ENCODE measurements around the gene MBD3L3.
"Not testable (repeated sequence)": the region's sequence is repeated elsewhere in the genome, so short reads cannot be mapped to it uniquely, and the experiment has no call there.

MBD3L3 gene

DNA sequence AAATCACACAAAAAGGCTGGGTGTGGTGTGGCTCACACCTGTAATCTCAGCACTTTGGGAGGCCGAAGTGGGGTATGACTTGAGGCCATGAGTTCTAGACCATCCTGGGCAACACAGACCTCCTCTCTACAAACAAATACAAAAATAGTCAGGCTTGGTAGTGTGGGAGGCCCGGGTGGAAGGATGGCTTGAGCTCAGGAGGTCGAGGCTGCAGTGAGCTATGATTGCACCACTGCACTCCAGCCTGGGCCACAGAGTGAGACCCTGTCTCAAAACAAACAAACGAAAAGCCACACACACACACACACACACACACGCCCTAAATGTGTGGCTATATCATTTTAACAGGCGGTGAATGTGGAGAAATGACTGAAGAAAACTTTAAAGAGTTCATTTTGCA lies 10.1 kb upstream of the MBD3L3 start:
- Histone ChIP-seq H3K18ac (ENCODE audit: low read length) (no peak overlapping the region), H4K5ac (ENCODE audit: low read length) (no peak overlapping the region), H3K27me3 (ENCODE audit: insufficient read depth, low read length, poor library complexity) (no peaks in the 10 kb centered on the region), H2BK15ac (replicated peaks; ENCODE audit: low read depth) (no peak overlapping the region), H3K79me2 (ENCODE audit: control insufficient read depth, insufficient read depth, low read length) (peaks cover 1% of the 10 kb centered on the region), H2AK5ac (ENCODE audit: low read length) (no peak overlapping the region), H3K27ac (ENCODE audit: low read depth, low read length) (no peak overlapping the region), H2BK5ac (ENCODE audit: low read length) (no peak overlapping the region), H3K79me1 (ENCODE audit: low read length) (peaks cover 1% of the 10 kb centered on the region), H4K8ac (ENCODE audit: low read depth, low read length) (no peak overlapping the region), H3K56ac (ENCODE audit: low read length) (no peak overlapping the region), H3K4ac (ENCODE audit: low read depth, low read length) (no peak overlapping the region), H3K4me1 (ENCODE audit: control insufficient read depth, low read depth, low read length) (no peaks in the 10 kb centered on the region), H3K23ac (ENCODE audit: low read length) (no peak overlapping the region), H3K4me2 (ENCODE audit: low read length) (no peak overlapping the region), H3K9ac (ENCODE audit: low read length) (no peak overlapping the region), H2BK120ac (ENCODE audit: low read depth, low read length) (no peak overlapping the region), H3K4me3 (ENCODE audit: low read length) (no peak overlapping the region), H3K36me3 (ENCODE audit: control insufficient read depth, insufficient read depth, low read length) (peaks cover 2% of the 10 kb centered on the region)
- DNase-seq: no peak
- no CpG with 5 or more reads among the region's 6 CpGs for WGBS (ENCODE audit: extremely low coverage, insufficient coverage, low lambda C conversion rate)

DNA sequence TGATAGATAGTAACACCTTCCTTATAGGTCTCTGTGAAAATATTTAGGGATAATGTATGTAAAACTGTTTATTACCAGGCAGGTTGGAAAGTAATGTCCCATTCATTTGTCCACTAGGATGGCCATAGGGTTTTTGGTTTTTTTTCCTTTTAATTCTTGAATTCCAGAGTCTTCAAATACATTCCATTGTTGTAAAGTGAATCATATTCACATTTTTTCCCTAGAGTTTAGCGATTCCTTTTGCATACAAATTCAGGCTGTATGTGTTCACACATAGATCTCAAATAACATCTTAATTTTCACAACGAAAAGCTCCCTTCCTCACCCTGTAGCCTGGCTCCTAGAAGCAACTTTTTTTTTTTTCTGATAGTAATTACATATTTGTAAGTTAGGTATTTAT lies 9.2 kb upstream of the MBD3L3 start:
- no peak overlapping the region for H4K5ac ChIP-seq (ENCODE audit: low read length)
- no peak overlapping the region for H3K4me3 ChIP-seq (ENCODE audit: low read length)
- H3K79me1 ChIP-seq (ENCODE audit: low read length): peaks cover 1% of the 10 kb centered on the region
- no peak overlapping the region for H2BK15ac ChIP-seq (replicated peaks; ENCODE audit: low read depth)
- peaks cover 2% of the 10 kb centered on the region for H3K36me3 ChIP-seq (ENCODE audit: control insufficient read depth, insufficient read depth, low read length)
- H3K27me3 ChIP-seq (ENCODE audit: insufficient read depth, low read length, poor library complexity): no peaks in the 10 kb centered on the region
- H3K79me2 ChIP-seq (ENCODE audit: control insufficient read depth, insufficient read depth, low read length): peaks cover 1% of the 10 kb centered on the region
- no peak overlapping the region for H3K23ac ChIP-seq (ENCODE audit: low read length)
- H3K4me1 ChIP-seq (ENCODE audit: control insufficient read depth, low read depth, low read length): no peaks in the 10 kb centered on the region
- no peak overlapping the region for H2BK5ac ChIP-seq (ENCODE audit: low read length)
- H3K27ac ChIP-seq (ENCODE audit: low read depth, low read length): no peak overlapping the region
- no peak overlapping the region for H3K18ac ChIP-seq (ENCODE audit: low read length)
- no peak overlapping the region for H3K4ac ChIP-seq (ENCODE audit: low read depth, low read length)
- H3K56ac ChIP-seq (ENCODE audit: low read length): no peak overlapping the region
- WGBS (ENCODE audit: extremely low coverage, insufficient coverage, low lambda C conversion rate): no CpG with 5 or more reads among the region's 2 CpGs
- no peak overlapping the region for H3K9ac ChIP-seq (ENCODE audit: low read length)
- no peak overlapping the region for H2BK120ac ChIP-seq (ENCODE audit: low read depth, low read length)
- no peak for DNase-seq
- no peak overlapping the region for H3K4me2 ChIP-seq (ENCODE audit: low read length)
- H2AK5ac ChIP-seq (ENCODE audit: low read length): no peak overlapping the region
- no peak overlapping the region for H4K8ac ChIP-seq (ENCODE audit: low read depth, low read length)

DNA sequence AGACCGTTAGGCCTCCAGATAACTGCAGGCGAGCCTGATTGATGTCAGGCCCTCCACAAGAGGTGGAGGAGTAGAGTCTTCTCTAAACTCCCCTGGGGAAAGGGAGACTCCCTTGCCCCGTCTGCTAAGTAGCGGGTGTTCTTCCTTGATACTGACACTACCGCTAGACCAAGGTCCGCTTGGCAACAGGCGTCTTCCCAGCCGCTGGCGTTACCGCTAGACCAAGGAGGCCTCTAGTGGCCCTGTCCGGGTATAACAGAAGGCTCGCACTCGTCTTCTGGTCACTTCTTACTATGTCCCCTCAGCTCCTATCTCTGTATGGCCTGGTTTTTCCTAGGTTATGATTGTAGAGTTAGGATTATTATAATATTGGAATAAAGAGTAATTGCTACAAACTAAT lies 8.6 kb upstream of the MBD3L3 start:
- H3K23ac ChIP-seq (ENCODE audit: low read length); H3K27ac ChIP-seq (ENCODE audit: low read depth, low read length); H3K56ac ChIP-seq (ENCODE audit: low read length); H3K18ac ChIP-seq (ENCODE audit: low read length); H4K5ac ChIP-seq (ENCODE audit: low read length); H2AK5ac ChIP-seq (ENCODE audit: low read length); H3K4ac ChIP-seq (ENCODE audit: low read depth, low read length); H3K4me3 ChIP-seq (ENCODE audit: low read length); H3K27me3 ChIP-seq (ENCODE audit: insufficient read depth, low read length, poor library complexity); H3K79me1 ChIP-seq (ENCODE audit: low read length); H3K9ac ChIP-seq (ENCODE audit: low read length); H3K79me2 ChIP-seq (ENCODE audit: control insufficient read depth, insufficient read depth, low read length); H2BK15ac ChIP-seq (replicated peaks; ENCODE audit: low read depth); H2BK120ac ChIP-seq (ENCODE audit: low read depth, low read length); H3K36me3 ChIP-seq (ENCODE audit: control insufficient read depth, insufficient read depth, low read length); H4K8ac ChIP-seq (ENCODE audit: low read depth, low read length); H3K4me2 ChIP-seq (ENCODE audit: low read length); H3K4me1 ChIP-seq (ENCODE audit: control insufficient read depth, low read depth, low read length); H2BK5ac ChIP-seq (ENCODE audit: low read length): not testable (repeated sequence)
- WGBS (ENCODE audit: extremely low coverage, insufficient coverage, low lambda C conversion rate): no CpG with 5 or more reads among the region's 13 CpGs
- peak; percentile 65 for DNase-seq

DNA sequence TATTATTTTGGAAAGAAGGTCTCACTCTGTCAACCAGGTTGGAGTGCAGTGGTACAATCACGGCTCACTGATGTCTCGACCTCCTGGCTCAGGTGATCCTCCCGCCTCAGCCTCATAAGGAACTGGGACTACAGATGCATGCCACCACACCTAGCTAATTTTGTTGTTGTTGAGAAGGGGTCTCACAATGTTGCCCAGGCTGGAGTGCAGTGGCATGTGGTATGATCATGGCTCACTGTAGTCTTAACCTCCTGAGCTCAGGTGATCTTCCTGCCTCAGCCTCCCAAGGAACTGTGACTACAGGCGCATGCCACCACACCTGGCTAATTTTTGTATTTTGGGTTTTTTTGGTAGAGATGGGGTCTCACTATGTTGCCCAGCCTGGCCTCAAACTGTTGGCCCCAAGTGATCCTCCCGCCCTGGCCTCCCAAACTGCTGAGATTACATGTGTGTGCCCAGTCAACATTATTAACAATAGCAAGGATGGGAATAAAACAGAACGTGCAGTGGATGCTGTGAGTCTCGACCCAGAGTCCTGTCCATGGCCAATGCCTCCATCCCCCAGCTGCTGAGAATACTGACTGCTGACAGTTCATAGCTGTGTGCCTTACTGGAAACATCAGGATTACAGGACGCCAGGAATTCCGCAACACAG lies 5.4 kb upstream of the MBD3L3 start:
- no CpG with 5 or more reads among the region's 9 CpGs for WGBS (ENCODE audit: extremely low coverage, insufficient coverage, low lambda C conversion rate)
- Histone ChIP-seq H2BK5ac (ENCODE audit: low read length) (no peak overlapping the region), H2BK15ac (replicated peaks; ENCODE audit: low read depth) (no peak overlapping the region), H4K8ac (ENCODE audit: low read depth, low read length) (no peak overlapping the region), H3K79me2 (ENCODE audit: control insufficient read depth, insufficient read depth, low read length) (no peaks in the 10 kb centered on the region), H4K5ac (ENCODE audit: low read length) (no peak overlapping the region), H3K4me3 (ENCODE audit: low read length) (no peak overlapping the region), H3K23ac (ENCODE audit: low read length) (no peak overlapping the region), H3K18ac (ENCODE audit: low read length) (no peak overlapping the region), H2AK5ac (ENCODE audit: low read length) (no peak overlapping the region), H3K4me1 (ENCODE audit: control insufficient read depth, low read depth, low read length) (no peaks in the 10 kb centered on the region), H3K79me1 (ENCODE audit: low read length) (no peaks in the 10 kb centered on the region), H2BK120ac (ENCODE audit: low read depth, low read length) (no peak overlapping the region), H3K9ac (ENCODE audit: low read length) (no peak overlapping the region), H3K56ac (ENCODE audit: low read length) (no peak overlapping the region), H3K36me3 (ENCODE audit: control insufficient read depth, insufficient read depth, low read length) (no peaks in the 10 kb centered on the region), H3K4me2 (ENCODE audit: low read length) (no peak overlapping the region), H3K4ac (ENCODE audit: low read depth, low read length) (no peak overlapping the region), H3K27me3 (ENCODE audit: insufficient read depth, low read length, poor library complexity) (no peaks in the 10 kb centered on the region), H3K27ac (ENCODE audit: low read depth, low read length) (no peak overlapping the region)
- no peak for DNase-seq

DNA sequence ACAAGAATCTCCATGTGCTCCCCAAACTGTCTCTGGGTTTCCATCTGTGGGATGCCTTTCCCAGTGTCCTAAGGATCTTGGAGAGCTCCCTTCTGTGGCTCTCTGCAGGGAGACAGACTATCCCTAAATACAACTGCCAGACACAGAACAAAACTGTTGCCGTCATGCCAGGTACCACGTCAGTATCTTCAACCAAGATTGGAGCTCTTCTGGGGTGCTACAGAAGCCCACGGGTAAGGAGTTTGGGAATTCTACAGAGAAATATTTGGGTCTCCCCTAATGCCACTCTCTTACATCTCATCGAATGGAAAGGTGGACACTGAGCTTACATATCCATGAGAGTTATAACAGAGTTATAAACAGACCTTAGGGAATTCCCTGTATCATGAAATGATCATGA lies 4.9 kb upstream of the MBD3L3 start:
- Histone ChIP-seq H3K18ac (ENCODE audit: low read length) (no peak overlapping the region), H3K56ac (ENCODE audit: low read length) (no peak overlapping the region), H2BK5ac (ENCODE audit: low read length) (no peak overlapping the region), H3K4me1 (ENCODE audit: control insufficient read depth, low read depth, low read length) (no peaks in the 10 kb centered on the region), H2AK5ac (ENCODE audit: low read length) (no peak overlapping the region), H3K27me3 (ENCODE audit: insufficient read depth, low read length, poor library complexity) (no peaks in the 10 kb centered on the region), H4K5ac (ENCODE audit: low read length) (no peak overlapping the region), H2BK15ac (replicated peaks; ENCODE audit: low read depth) (no peak overlapping the region), H3K79me2 (ENCODE audit: control insufficient read depth, insufficient read depth, low read length) (no peaks in the 10 kb centered on the region), H3K4me3 (ENCODE audit: low read length) (no peak overlapping the region), H4K8ac (ENCODE audit: low read depth, low read length) (no peak overlapping the region), H3K4me2 (ENCODE audit: low read length) (no peak overlapping the region), H3K9ac (ENCODE audit: low read length) (no peak overlapping the region), H3K23ac (ENCODE audit: low read length) (no peak overlapping the region), H3K27ac (ENCODE audit: low read depth, low read length) (no peak overlapping the region), H3K36me3 (ENCODE audit: control insufficient read depth, insufficient read depth, low read length) (no peaks in the 10 kb centered on the region), H3K4ac (ENCODE audit: low read depth, low read length) (no peak overlapping the region), H3K79me1 (ENCODE audit: low read length) (no peaks in the 10 kb centered on the region), H2BK120ac (ENCODE audit: low read depth, low read length) (no peak overlapping the region)
- DNase-seq: no peak
- WGBS (ENCODE audit: extremely low coverage, insufficient coverage, low lambda C conversion rate): no CpG with 5 or more reads among the region's 4 CpGs

DNA sequence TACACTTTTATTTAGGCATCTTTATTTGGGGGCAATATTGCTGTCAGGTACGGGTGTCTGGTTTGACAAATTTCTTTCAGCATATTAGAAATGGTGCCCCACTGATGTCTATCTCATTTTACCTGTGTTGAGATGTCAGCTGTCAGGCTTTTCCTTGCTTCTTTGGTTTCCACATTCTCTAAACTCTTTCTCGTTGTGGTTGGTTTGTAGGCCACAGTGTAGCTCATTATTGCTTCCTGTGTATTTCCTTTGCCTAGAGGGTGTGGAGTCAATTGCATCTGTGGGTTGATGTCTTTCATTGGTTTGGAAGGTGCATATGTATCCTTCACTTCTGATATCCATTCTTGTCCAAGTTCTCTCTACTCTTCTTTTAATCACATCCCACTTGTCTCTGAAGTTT lies 1.5 kb upstream of the MBD3L3 start:
- not testable (repeated sequence) for H3K27ac ChIP-seq (ENCODE audit: low read depth, low read length); H3K4me1 ChIP-seq (ENCODE audit: control insufficient read depth, low read depth, low read length); H3K27me3 ChIP-seq (ENCODE audit: insufficient read depth, low read length, poor library complexity); H2BK15ac ChIP-seq (replicated peaks; ENCODE audit: low read depth); H3K79me1 ChIP-seq (ENCODE audit: low read length); H4K5ac ChIP-seq (ENCODE audit: low read length); H2BK120ac ChIP-seq (ENCODE audit: low read depth, low read length); H3K4me2 ChIP-seq (ENCODE audit: low read length); H3K4ac ChIP-seq (ENCODE audit: low read depth, low read length); H4K8ac ChIP-seq (ENCODE audit: low read depth, low read length); H2BK5ac ChIP-seq (ENCODE audit: low read length); H3K23ac ChIP-seq (ENCODE audit: low read length); H2AK5ac ChIP-seq (ENCODE audit: low read length); H3K36me3 ChIP-seq (ENCODE audit: control insufficient read depth, insufficient read depth, low read length); H3K56ac ChIP-seq (ENCODE audit: low read length); H3K9ac ChIP-seq (ENCODE audit: low read length); H3K79me2 ChIP-seq (ENCODE audit: control insufficient read depth, insufficient read depth, low read length); H3K4me3 ChIP-seq (ENCODE audit: low read length); DNase-seq; H3K18ac ChIP-seq (ENCODE audit: low read length)
- no CpG with 5 or more reads among the region's 2 CpGs for WGBS (ENCODE audit: extremely low coverage, insufficient coverage, low lambda C conversion rate)
